BLaER1 treated with 17β-estradiol and CSF1 and Interleukin-3, amounts not matched to agents 10 nM and 100 nM (cell line): Measurements from ENCODE around the gene KLHL41.

Experiments
- H3K27ac ChIP-seq, 11 experiments: shearing (Covaris generic); formaldehyde crosslinking; 2 replicates each; pipeline ENCODE4 v1.8.1; 2022
- H3K27me3 ChIP-seq, 11 experiments: shearing (Covaris generic); formaldehyde crosslinking; 2 replicates each; pipeline ENCODE4 v1.8.1; 2022
- H3K36me3 ChIP-seq, 11 experiments: shearing (Covaris generic); formaldehyde crosslinking; 2 replicates each; pipeline ENCODE4 v1.8.1; 2022
- H3K4me1 ChIP-seq, 10 experiments: shearing (Covaris generic); formaldehyde crosslinking; 2 replicates each; pipeline ENCODE4 v1.8.1; 2022
- H3K4me2 ChIP-seq, 11 experiments: shearing (Covaris generic); formaldehyde crosslinking; 2 replicates each; pipeline ENCODE4 v1.8.1; 2022
- H3K4me3 ChIP-seq, 10 experiments: shearing (Covaris generic); formaldehyde crosslinking; 2 replicates each; pipeline ENCODE4 v1.8.1; 2022
- H3K9ac ChIP-seq, 11 experiments: shearing (Covaris generic); formaldehyde crosslinking; 2 replicates each; pipeline ENCODE4 v1.8.1; 2022
- H3K9me3 ChIP-seq, 11 experiments: shearing (Covaris generic); formaldehyde crosslinking; replicated peaks in 1 of 11; 2 replicates each; pipeline ENCODE4 v1.8.1; 2022
- H4K20me1 ChIP-seq, 11 experiments: shearing (Covaris generic); formaldehyde crosslinking; 2 replicates each; pipeline ENCODE4 v1.8.1; 2022
- Cebpa-rat ChIP-seq, 11 experiments: shearing (Covaris generic); IDR thresholded peaks; 2 replicates each; pipeline ENCODE4 v1.8.1; 2022

Gene KLHL41

GRCh38 chr2:169478339-169478738 lies 31.2 kb upstream of the KLHL41 start:
- Histone ChIP-seq H3K9me3 (peaks cover 10 to 19% (median 16%) of the 10 kb centered on the region in 11 experiments; a peak in 21 of 22 replicates), H3K4me3 (no peak overlapping the region), H3K36me3 (0 out of 22 replicates have a peak, but pooled peaks cover 0 to 4% (median 0%) of the 10 kb centered on the region in 11 experiments), H3K27me3 (peaks cover 16 to 25% (median 20%) of the 10 kb centered on the region in 11 experiments), H3K27ac (peak overlapping the region in 3 of 11 experiments; percentile 58 to 71 (median 68); a peak in 4 of 22 replicates), H3K4me2 (peak overlapping the region in 2 of 11 experiments; percentile 58 to 74; a peak in 4 of 22 replicates), H3K9ac (peak overlapping the region in 1 of 11 experiments; percentile 47; a peak in 2 of 22 replicates), H3K4me1 (peaks cover 0 to 18% (median 0%) of the 10 kb centered on the region in 10 experiments; a peak in 7 of 20 replicates), H4K20me1 (no peaks in the 10 kb centered on the region)
- TF ChIP-seq Cebpa-rat (IDR thresholded peaks at IDR 0.05), result no peak

- H3K9ac ChIP-seq, result peak overlapping the region in 10 of 11 experiments; percentile 59 to 80 (median 70); a peak in 20 of 22 replicates
- TF ChIP-seq Cebpa-rat (IDR thresholded peaks at IDR 0.05), result no peak
- H3K4me3 ChIP-seq, result peak overlapping the region; percentile 55 to 72 (median 63); a peak in 18 of 20 replicates
- peak overlapping the region in 3 of 11 experiments; percentile 37 to 58 (median 52); a peak in 5 of 22 replicates for H3K27ac ChIP-seq
- peaks cover 16 to 25% (median 20%) of the 10 kb centered on the region in 11 experiments for H3K27me3 ChIP-seq
- H4K20me1 ChIP-seq, result no peaks in the 10 kb centered on the region
- peaks cover 0 to 18% (median 0%) of the 10 kb centered on the region in 10 experiments; a peak in 7 of 20 replicates for H3K4me1 ChIP-seq
- 0 out of 22 replicates have a peak, but pooled peaks cover 0 to 9% (median 0%) of the 10 kb centered on the region in 11 experiments for H3K36me3 ChIP-seq
- peaks cover 10 to 19% (median 16%) of the 10 kb centered on the region in 11 experiments; a peak in 21 of 22 replicates for H3K9me3 ChIP-seq
- H3K4me2 ChIP-seq, result peak overlapping the region; percentile 52 to 77 (median 72)
These were observed 30.7 kb upstream of the KLHL41 start for GRCh38 chr2:169478745-169479256.

GRCh38 chr2:169479257-169480078 lies 30.0 kb upstream of the KLHL41 start, which contains the start of gene BBS5:
Gene BBS5 (plus strand): TSS chr2:169479494. CDS start chr2:169479554, 60 bp downstream.
- peaks cover 0 to 18% (median 0%) of the 10 kb centered on the region in 10 experiments; a peak in 7 of 20 replicates for H3K4me1 ChIP-seq
- peak within 1 kb of the TSS; percentile 52 to 77 (median 72) for H3K4me2 ChIP-seq
- H3K36me3 ChIP-seq, result peaks cover 0 to 14% (median 0%) of the 10 kb centered on the region in 11 experiments; a peak in 2 of 22 replicates
- no peak for TF ChIP-seq Cebpa-rat (IDR thresholded peaks at IDR 0.05)
- H3K27me3 ChIP-seq, result peaks cover 16 to 25% (median 20%) of the 10 kb centered on the region in 11 experiments
- H3K9me3 ChIP-seq, result peaks cover 10 to 19% (median 16%) of the 10 kb centered on the region in 11 experiments; a peak in 21 of 22 replicates
- peak within 1 kb of the TSS; percentile 55 to 72 (median 63) for H3K4me3 ChIP-seq
- no peaks in the 10 kb centered on the region for H4K20me1 ChIP-seq
- peak within 1 kb of the TSS; percentile 42 to 80 (median 69) for H3K9ac ChIP-seq
- H3K27ac ChIP-seq, result peak within 1 kb of the TSS in 5 of 11 experiments; percentile 1 to 58 (median 37); a peak in 7 of 22 replicates

GRCh38 chr2:169480079-169480465 lies 29.4 kb upstream of the KLHL41 start:
- TF ChIP-seq Cebpa-rat (IDR thresholded peaks at IDR 0.05), result no peak
- Histone ChIP-seq H3K9me3 (peaks cover 10 to 19% (median 16%) of the 10 kb centered on the region in 11 experiments; a peak in 21 of 22 replicates), H3K4me2 (peak overlapping the region; percentile 52 to 77 (median 72)), H3K27me3 (peaks cover 16 to 25% (median 20%) of the 10 kb centered on the region in 11 experiments), H3K4me1 (peaks cover 0 to 18% (median 0%) of the 10 kb centered on the region in 10 experiments; a peak in 7 of 20 replicates), H3K4me3 (peak overlapping the region; percentile 55 to 72 (median 63)), H3K27ac (peak overlapping the region in 1 of 11 experiments; percentile 58; a peak in 2 of 22 replicates), H3K36me3 (peaks cover 0 to 14% (median 0%) of the 10 kb centered on the region in 11 experiments; a peak in 2 of 22 replicates), H3K9ac (peak overlapping the region; percentile 42 to 80 (median 69); a peak in 19 of 22 replicates), H4K20me1 (no peaks in the 10 kb centered on the region)

GRCh38 chr2:169485650-169486138 lies 23.8 kb upstream of the KLHL41 start:
- Histone ChIP-seq H3K4me3 (no peak overlapping the region), H3K4me1 (no peaks in the 10 kb centered on the region), H3K27ac (no peak overlapping the region), H3K4me2 (no peak overlapping the region), H4K20me1 (no peaks in the 10 kb centered on the region), H3K9me3 (peaks cover 0 to 5% (median 0%) of the 10 kb centered on the region in 11 experiments; a peak in 2 of 22 replicates), H3K27me3 (peaks cover 0 to 3% (median 0%) of the 10 kb centered on the region in 11 experiments; a peak in 2 of 22 replicates), H3K36me3 (peaks cover 0 to 14% (median 0%) of the 10 kb centered on the region in 11 experiments; a peak in 2 of 22 replicates), H3K9ac (no peak overlapping the region)
- TF ChIP-seq Cebpa-rat (IDR thresholded peaks at IDR 0.05), result no peak

- no peaks in the 10 kb centered on the region for H4K20me1 ChIP-seq
- peaks cover 0 to 14% (median 0%) of the 10 kb centered on the region in 11 experiments; a peak in 2 of 22 replicates for H3K36me3 ChIP-seq
- no peaks in the 10 kb centered on the region for H3K27me3 ChIP-seq
- no peak overlapping the region for H3K4me2 ChIP-seq
- TF ChIP-seq Cebpa-rat (IDR thresholded peaks at IDR 0.05), result no peak
- no peak overlapping the region for H3K4me3 ChIP-seq
- peaks cover 0 to 7% (median 0%) of the 10 kb centered on the region in 11 experiments; a peak in 2 of 22 replicates for H3K9me3 ChIP-seq
- H3K9ac ChIP-seq, result no peak overlapping the region
- no peak overlapping the region for H3K27ac ChIP-seq
- H3K4me1 ChIP-seq, result no peaks in the 10 kb centered on the region
These were observed 23.0 kb upstream of the KLHL41 start for GRCh38 chr2:169486487-169486886.

- Histone ChIP-seq H3K4me3 (no peak overlapping the region), H3K27me3 (no peaks in the 10 kb centered on the region), H3K4me1 (no peaks in the 10 kb centered on the region), H4K20me1 (no peaks in the 10 kb centered on the region), H3K27ac (no peak overlapping the region), H3K9me3 (peaks cover 0 to 7% (median 0%) of the 10 kb centered on the region in 11 experiments; a peak in 2 of 22 replicates), H3K36me3 (0 out of 22 replicates have a peak, but pooled peaks cover 0 to 3% (median 0%) of the 10 kb centered on the region in 11 experiments), H3K4me2 (no peak overlapping the region), H3K9ac (no peak overlapping the region)
- no peak for TF ChIP-seq Cebpa-rat (IDR thresholded peaks at IDR 0.05)
These were observed 18.7 kb upstream of the KLHL41 start for GRCh38 chr2:169490834-169491233.

- no peak overlapping the region for H3K4me2 ChIP-seq
- no peak overlapping the region for H3K27ac ChIP-seq
- H3K9ac ChIP-seq, result no peak overlapping the region
- H3K36me3 ChIP-seq, result 0 out of 22 replicates have a peak, but pooled peaks cover 0 to 3% (median 0%) of the 10 kb centered on the region in 11 experiments
- TF ChIP-seq Cebpa-rat (IDR thresholded peaks at IDR 0.05), result no peak
- H3K4me3 ChIP-seq, result no peak overlapping the region
- H3K27me3 ChIP-seq, result no peaks in the 10 kb centered on the region
- H3K4me1 ChIP-seq, result no peaks in the 10 kb centered on the region
- H3K9me3 ChIP-seq, result peaks cover 0 to 7% (median 0%) of the 10 kb centered on the region in 11 experiments; a peak in 2 of 22 replicates
- no peaks in the 10 kb centered on the region for H4K20me1 ChIP-seq
These were observed 18.1 kb upstream of the KLHL41 start for GRCh38 chr2:169491378-169491777.
